CD4-positive, alpha-beta T cell treated with Interleukin-12 subunit alpha and Interleukin-12 subunit beta, for 1 hour (primary cell): Measurements from ENCODE around the gene LENG8.
"Not testable (repeated sequence)": the region's sequence is repeated elsewhere in the genome, so short reads cannot be mapped to it uniquely, and the experiment has no call there.

Experiments used
- DNase-seq: peaks from one replicate; pipeline ENCODE4 v3.0.0-alpha.2; 2020

Gene LENG8

GRCh38 chr19:54446349-54446748 is 2.6 kb upstream of the LENG8 start:
- DNase-seq, result not testable (repeated sequence)

- peak; percentile 50 for DNase-seq
Measured at GRCh38 chr19:54448040-54448773, 792 bp upstream of the LENG8 start.

DNA sequence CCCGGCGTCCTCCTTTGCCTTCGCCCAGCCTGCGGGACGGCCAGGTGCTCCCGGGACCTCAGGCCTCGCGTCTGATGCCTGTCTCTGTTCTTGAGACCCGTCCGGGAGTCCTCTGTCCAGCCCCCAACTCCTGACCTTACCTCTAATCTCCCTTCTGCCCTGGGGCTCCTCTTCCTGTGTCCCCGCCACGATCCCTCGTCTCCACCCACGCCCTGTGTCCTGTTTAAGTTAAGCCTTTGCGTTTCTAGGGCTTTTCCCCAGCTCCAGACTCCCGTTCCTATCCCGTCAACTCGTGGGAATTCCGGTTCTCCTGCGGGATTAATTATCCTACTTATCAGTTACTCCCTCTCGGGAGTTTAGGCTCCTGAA is 686 bp downstream of the LENG8 start:
- DNase-seq, result no peak

GRCh38 chr19:54451331-54451871 is 2.4 kb downstream of the LENG8 start:
- DNase-seq, result no peak

- no peak for DNase-seq
Measured at GRCh38 chr19:54451997-54452396, 3.0 kb downstream of the LENG8 start.

DNA sequence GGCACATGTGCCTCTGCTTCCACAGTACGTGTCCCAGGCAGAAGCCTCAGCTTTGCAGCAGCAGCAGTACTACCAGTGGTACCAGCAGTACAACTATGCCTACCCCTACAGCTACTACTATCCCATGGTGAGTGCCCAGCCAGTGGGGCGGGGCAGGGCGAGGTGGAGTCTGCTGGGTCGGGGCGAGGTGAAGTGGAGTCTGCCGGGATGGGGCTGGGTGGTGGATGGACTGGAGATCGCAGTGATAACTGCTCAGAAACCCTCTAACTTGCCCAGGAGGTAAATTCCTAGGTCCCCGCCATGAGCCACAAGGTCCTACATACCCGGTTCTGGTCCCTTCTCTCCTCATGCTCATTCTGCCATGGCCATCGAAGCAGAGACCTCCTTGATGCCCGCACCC is 3.6 kb downstream of the LENG8 start:
- DNase-seq, result no peak

GRCh38 chr19:54453921-54454780 is 5.2 kb downstream of the LENG8 start:
- no peak for DNase-seq

DNA sequence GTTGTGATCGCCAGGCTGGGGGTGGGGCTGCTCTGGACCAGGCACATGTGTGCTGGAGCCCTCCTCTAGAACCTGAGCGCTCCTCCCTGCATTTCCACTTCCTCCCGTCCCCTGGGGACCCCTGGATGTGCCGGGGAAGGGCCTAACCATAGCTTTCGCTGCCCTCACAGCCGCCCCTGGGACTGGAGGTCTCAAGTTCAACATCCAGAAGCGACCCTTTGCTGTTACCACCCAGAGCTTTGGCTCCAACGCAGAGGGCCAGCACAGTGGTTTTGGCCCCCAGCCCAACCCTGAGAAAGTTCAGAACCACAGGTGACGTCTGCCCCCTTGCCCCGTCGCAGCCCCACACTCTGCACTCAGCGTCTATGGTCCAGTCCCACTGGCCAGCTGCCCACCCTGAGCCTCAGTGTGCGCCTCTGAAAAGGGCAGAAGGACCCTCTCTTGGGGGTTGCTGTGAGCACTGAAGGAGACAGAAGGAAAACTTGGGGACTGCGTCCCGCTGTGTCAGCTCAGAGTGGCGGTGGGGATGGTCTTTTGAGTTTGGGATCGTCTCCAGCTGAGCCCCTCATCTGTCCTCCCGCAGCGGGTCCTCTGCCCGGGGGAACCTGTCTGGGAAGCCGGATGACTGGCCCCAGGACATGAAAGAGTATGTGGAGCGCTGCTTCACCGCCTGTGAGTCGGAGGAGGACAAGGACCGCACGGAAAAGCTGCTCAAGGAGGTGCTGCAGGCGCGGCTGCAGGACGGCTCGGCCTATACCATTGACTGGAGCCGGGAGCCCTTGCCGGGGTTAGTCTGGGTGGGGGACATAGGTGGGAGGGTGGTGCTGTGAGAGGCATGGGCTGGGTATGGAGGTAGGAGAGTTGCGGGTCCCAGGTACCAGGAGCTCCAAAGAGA is 6.0 kb downstream of the LENG8 start:
- no peak for DNase-seq

DNA sequence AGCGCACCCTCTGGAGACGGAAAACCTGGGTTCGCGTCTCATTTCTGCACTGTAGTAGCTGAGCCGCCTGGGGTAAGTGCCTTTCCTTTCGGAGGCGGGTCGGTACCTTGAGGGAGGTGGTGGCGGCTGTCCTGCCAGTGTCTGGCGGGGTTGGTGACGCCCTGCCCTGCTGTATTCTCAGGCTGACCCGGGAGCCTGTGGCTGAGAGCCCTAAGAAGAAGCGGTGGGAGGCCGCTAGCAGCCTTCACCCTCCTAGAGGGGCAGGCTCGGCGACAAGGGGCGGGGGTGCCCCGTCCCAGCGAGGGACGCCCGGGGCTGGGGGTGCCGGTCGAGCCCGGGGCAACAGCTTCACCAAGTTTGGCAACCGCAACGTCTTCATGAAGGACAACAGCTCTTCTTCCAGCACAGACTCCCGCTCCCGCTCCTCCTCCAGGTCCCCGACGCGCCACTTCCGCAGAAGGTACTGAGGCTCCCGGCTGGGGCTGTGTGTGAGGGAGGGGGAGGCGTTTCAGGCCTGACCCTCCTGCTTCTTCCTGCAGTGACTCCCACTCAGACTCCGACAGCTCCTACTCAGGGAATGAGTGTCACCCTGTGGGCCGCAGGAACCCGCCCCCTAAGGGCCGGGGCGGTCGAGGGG is 6.9 kb downstream of the LENG8 start:
- no peak for DNase-seq

DNA sequence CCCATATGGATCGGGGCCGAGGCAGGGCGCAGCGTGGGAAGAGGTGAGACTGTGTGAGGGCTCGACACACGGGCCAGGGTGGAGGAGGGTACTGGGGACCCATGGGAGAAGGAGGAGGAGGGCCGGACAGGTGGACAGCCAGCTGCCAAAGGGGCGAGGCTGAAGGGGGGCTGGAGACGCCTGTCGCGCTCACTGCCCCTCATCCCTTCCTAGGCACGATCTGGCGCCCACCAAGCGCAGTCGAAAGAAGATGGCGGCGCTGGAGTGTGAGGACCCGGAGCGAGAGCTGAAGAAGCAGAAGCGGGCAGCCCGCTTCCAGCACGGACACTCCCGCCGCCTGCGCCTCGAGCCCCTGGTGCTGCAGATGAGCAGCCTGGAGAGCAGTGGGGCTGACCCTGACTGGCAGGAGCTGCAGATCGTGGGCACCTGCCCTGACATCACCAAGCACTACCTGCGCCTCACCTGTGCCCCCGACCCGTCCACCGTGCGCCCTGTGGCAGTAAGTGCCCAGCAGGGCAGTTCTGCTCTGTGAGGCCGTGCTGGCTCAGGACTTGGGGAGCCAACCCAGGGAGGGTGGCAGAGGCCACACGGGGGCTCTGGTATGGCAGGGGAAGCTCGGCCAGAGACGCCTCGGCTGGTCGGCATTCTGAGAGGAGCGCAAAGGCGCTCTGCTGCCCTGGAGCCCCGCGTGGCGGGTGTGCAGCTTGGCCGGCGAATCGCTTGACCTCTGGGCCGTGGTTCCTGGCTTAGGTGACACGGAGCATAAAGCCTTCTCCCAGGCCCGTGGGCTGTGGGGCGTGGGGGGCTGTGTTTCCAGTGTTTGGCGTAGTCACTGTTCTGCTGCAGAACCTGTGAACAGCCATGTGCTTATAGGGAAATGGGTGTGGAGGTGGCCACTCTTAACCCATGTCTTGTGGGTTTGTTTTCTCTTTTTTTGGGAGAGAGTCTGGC is 7.7 kb downstream of the LENG8 start:
- no peak for DNase-seq

DNA sequence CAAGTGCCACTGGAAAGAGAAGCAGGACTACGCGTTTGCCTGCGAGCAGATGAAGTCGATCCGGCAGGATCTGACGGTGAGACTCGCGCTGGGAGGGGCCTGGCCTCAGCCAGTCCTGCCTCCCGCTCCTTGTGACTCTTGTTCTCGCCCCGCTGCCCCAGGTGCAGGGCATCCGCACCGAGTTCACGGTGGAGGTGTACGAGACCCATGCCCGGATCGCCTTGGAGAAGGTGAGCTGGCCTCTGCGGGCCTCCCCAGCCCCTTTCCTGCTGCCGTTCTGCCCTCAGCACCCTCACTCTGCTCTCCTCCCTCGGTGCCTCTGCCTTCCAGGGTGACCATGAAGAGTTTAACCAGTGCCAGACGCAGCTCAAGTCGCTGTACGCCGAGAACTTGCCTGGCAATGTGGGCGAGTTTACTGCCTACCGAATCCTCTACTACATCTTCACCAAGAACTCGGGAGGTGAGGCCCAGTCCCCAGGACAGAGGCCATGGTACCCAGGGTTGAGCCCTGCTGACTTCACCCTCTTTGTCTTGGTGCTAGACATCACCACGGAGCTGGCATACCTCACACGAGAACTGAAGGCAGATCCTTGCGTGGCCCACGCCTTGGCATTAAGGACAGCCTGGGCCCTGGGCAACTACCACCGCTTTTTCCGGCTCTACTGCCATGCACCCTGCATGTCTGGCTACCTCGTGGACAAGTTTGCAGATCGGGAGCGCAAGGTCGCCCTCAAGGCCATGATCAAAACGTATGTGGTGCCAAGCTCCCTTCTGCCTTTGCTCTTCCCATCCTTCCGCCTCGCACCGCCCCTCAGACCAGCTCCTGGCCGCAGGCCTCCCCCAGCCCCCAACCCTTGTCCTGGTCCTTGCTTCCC is 9.0 kb downstream of the LENG8 start:
- no peak for DNase-seq

GRCh38 chr19:54458648-54459281 is 9.8 kb downstream of the LENG8 start:
- no peak for DNase-seq

DNA sequence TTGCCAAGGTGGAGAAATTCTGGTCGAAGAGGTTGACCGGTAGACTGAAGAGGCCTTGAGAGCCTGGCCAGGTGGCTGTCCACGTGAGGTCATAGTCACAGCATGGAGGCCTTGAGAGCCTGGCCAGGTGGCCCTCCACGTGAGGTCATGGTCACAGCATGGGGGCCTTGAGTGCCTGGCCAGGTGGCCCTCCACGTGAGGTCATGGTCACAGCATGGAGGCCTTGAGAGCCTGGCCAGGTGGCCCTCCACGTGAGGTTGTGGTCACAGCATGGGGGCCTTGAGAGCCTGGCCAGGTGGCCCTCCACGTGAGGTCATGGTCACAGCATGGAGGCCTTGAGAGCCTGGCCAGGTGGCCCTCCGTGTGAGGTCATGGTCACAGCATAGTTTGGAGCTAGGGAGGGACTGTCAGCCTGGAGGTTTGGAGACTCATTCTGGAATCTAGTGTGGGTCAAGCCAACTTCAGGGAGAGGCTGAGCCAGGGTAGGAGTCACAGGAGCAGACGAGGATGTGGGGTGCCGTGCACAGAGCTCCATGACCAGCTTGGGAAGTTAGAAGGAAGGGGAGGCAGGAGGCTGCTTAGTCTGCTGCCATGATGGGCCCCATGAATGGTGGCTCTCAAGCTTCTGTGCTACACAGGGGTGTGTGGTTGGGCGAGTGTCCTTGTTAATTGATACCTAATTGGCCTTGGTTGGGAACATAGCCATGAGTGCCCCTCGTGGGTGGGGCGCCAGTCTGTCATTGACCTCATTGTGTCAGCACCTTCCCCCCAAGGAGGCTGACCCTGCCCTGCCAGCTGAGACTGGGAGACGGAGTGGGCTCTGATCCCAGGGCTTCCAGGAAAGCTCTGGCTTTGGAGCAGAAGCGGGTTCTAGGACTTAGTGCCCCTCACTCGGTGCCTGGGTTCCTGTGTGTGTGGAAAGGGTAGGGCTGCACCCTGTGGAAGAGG is 10.6 kb downstream of the LENG8 start:
- no peak for DNase-seq

DNA sequence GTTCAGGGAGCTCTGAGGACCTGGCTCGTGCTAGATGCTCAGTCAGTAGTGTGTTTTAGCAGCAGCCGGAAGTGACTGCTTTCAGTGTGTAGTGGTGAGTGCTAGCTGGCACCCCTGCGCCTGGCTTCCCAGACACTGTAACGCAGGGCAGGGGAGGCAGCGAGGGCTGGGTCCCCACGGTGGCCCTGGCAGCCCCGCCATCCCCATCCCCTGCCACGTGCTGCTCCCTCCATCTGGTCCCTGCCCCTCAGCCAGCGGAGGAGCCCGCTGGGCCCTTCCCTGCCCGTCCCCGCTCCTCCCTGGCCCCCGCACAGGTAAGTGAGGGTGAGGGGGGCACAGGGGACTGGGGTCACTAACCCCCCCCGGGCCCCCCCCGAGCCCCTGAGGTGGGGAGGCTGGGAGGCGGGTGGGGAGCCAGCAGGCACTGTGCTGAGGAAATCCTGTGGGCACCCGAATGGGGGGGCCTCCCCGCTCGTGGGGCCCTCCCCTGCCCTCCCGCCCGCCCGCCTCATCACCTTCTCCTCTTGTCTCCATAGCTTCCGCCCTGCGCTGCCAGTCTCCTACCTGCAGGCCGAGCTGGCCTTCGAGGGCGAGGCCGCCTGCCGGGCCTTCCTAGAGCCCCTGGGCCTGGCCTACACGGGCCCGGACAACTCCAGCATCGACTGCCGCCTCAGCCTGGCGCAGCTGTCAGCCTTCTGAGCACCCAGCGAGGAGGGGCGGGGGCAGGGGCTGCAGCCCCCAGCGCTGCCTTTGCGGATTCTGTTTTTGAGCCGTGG is 11.4 kb downstream of the LENG8 start:
- DNase-seq, result no peak

DNA sequence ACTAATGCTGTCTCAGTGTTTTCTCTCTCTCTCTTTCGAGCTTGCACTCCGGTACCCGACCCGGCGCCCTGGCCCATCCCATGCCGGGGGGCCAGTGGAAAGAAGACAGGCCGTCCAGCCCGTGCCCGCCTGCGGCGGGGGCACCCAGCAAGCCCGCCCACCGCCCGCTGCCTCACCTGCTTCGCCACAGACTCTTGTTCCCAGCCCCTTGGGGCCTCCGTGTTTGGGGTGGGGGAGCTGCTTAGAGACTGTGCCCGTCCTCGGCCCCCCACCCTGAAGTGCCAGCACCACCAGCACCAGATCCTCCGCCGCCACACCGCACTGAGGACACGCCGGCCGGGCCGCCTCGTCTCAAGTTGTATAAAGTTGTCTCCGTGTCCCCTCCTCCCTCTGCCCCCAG is 12.2 kb downstream of the LENG8 start:
- DNase-seq, result no peak

DNA sequence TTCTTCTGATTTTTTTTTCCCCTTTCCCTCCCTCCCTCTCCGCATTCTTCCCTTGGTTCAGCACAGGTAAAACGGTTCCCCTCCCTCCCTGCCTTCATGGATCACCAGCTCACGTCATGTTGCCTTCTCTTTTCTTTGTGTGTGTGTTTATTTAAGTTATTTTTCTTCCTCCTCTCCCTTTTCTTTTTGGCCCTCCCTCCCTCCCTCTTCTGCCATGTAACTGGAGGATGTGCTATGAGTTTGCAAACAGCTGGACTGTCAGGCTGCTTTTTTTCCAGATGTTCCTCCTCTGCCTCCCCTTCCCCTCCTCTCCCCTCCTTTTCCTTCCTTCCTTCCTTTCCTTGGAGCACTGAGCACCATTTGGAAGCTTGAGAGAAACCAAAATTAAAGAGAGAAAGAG is 12.6 kb downstream of the LENG8 start:
- DNase-seq, result no peak

DNA sequence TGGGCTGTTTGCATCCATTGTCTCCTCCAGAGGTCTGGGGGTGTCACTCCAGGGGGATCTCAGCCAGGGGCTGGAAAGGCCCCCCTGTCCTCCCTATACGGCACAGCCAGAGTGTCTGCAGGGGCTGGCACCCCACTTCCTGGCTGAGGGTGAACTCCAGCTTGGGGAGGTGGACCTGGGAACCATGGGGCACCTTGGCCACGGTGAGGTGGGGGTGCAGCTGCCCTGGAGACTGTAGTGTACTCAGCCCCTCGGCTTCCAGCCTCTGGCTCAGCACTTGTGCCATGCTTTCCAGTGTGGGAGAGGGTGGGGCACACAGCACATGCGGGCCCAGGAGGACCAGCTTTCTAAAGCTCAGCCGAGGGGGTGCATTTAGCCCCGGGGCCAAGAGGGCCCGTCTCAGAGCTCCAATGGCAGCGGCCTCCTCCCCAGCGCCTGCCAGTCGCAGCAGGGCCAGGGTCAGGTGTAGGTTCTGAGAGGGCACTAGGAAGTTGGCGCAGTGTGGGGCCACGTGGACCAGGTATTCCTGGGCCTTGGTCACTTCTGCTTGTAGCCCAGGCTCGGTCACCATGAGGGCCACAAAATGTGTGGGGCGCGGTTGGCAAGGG is 13.2 kb downstream of the LENG8 start:
- no peak for DNase-seq
